NCI-H2196 treated with DMSO at 0.1 percent for 48 hours (cell line): ENCODE measurements around the gene BLVRA.
"Not testable (repeated sequence)": the region's sequence is repeated elsewhere in the genome, so short reads cannot be mapped to it uniquely, and the experiment has no call there.

Experiments
- DNase-seq: peaks from one replicate; lab custom pipeline; 2025; ENCODE audit not compliant: unreplicated experiment; lab: John Stamatoyannopoulos, UW

The BLVRA gene

DNA sequence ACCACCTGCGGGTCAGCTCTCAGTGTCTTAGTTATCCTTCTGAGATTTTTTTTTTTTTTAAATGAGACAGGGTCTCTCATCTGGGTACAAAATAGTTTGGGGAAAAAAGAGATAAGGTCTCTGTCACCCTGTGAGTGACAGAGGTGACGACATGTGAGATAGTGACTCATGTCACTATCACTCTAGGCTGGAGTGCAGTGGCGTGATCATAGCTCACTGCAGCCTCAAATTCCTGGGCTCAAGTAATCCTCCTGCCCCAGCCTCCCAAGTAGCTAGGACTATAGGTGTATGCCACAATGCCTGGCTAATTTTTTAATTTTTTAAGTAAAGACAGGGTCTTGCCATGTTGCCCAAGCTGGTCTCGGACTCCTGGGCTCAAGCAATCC is 10.4 kb downstream of the BLVRA start:
- no peak for DNase-seq

DNA sequence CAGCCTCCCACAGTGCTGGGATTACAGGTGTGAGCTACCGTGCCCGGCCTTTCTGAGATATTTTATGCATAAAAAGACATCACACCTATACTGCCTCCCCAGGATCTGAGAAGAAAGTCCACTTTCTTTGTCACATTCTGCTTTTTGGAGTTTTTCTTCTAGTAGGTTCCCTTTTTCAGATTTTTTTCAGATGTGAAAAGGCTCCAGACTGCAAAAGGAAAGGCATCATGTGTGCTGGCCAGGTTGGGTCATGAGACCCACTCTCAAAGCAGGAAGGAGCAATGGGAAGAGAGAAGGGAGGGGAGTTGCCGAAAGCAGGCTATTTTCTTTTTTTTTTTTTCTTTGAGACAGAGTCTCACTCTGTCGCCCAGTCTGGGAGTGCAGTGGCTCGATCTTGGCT is 10.8 kb downstream of the BLVRA start:
- no peak for DNase-seq

DNA sequence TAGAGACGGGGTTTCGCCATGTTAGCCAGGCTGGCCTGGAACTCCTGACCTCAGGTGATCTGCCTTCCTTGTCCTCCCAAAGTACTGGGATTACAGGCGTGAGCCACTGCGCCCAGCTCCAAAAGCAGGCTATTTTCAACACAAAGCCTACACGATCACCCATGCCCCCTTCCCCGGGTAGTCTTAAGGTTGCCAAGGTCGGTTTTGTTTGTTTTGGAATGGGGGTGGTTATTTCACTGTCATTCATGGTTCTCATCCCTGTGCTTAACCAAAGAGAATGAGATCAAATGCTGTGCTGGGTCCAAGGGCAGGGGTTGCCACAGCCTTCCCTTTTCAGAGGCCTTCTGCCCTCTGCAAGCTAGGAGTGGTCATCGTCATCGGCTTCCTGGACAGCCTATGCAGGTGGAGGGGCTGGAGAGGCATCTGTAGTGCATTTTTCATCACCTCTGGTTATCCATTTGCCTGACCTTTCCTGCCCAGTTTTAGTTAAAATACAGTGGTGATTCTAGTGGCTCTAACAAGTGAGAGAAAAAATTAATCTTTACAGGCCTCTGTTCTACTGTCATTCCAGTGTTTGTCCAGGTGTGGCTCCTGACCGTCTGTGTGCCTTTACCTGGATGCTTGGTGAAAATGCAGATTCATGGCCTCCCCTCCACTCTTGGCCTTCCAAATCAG is 11.4 kb downstream of the BLVRA start:
- DNase-seq = no peak

DNA sequence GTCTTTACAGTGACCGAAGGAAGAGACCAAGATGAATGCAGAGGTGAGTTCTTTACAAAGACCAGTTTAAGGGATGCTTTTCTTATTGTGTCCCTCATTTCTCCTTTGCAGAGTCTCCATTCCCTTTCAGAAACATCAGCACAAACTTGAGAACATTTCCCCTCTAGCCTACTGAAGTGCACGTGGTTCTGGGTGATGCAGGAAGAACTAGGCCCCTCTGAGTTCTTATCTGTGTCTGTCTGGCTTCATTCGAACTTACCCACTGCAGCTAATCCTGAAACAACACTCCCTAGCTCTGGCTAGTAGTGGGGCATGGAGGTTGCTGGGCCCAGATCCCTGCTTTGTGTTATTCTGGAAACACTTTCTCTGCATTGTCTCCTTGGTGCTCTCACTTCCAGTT is 12.6 kb downstream of the BLVRA start:
- DNase-seq = no peak

DNA sequence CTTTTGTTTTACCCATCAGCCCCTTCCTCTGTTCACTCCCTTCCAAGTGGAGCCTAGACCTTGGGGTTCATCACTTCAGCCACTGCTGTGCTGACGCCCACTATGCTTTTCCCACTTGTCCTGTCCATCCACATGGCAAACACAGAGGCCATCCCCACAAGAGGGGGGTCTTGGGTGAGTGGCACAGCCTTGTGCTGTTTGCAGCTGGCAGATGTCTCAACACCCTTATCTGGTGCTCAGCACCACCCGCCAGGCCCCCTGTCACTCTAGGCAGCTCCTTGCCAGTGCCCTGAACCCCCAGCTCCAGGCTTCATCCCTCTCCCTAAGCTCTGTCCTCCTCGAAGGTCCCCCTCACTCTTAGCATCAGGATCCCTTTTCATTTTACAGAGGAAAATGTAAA is 13.1 kb downstream of the BLVRA start:
- no peak for DNase-seq

DNA sequence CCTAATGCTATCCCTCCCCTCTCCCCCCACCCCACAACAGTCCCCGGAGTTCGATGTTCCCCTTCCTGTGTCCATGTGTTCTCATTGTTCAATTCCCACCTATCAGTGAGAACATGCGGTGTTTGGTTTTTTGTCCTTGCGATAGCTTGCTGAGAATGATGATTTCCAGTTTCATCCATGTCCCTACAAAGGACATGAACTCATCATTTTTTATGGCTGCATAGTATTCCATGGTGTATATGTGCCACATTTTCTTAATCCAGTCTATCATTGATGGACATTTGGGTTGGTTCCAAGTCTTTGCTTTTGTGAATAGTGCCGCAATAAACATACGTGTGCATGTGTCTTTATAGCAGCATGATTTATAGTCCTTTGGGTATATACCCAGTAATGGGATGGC is 14.8 kb downstream of the BLVRA start:
- DNase-seq = not testable (repeated sequence)

DNA sequence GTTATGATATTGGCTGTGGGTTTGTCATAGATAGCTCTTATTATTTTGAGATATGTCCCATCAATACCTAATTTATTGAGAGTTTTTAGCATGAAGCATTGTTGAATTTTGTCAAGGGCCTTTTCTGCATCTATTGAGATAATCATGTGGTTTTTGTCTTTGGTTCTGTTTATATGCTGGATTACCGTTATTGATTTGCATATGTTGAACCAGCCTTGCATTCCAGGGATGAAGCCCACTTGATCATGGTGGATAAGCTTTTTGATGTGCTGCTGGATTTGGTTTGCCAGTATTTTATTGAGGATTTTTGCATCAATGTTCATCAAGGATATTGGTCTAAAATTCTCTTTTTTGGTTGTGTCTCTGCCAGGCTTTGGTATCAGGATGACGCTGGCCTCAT is 16.8 kb downstream of the BLVRA start:
- DNase-seq = not testable (repeated sequence)

DNA sequence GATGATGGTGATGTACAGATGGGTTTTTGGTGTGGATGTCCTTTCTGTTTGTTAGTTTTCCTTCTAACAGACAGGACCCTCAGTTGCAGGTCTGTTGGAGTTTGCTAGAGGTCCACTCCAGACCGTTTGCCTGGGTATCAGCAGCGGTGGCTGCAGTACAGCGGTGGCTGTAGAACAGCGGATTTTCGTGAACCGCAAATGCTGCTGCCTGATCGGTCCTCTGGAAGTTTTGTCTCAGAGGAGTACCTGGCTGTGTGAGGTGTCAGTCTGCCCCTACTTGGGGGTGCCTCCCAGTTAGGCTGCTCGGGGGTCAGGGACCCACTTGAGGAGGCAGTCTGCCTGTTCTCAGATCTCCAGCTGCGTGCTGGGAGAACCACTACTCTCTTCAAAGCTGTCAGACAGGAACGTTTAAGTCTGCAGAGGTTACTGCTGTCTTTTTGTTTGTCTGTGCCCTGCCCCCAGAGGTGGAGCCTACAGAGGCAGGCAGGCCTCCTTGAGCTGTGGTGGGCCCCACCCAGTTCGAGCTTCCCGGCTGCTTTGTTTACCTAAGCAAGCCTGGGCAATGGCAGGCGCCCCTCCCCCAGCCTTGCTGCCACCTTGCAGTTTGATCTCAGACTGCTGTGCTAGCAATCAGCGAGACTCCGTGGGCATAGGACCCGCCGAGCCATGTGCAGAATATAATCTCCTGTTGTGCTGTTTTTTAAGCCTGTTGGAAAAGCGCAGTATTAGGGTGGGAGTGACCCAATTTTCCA is 20.0 kb downstream of the BLVRA start:
- DNase-seq = not testable (repeated sequence)

DNA sequence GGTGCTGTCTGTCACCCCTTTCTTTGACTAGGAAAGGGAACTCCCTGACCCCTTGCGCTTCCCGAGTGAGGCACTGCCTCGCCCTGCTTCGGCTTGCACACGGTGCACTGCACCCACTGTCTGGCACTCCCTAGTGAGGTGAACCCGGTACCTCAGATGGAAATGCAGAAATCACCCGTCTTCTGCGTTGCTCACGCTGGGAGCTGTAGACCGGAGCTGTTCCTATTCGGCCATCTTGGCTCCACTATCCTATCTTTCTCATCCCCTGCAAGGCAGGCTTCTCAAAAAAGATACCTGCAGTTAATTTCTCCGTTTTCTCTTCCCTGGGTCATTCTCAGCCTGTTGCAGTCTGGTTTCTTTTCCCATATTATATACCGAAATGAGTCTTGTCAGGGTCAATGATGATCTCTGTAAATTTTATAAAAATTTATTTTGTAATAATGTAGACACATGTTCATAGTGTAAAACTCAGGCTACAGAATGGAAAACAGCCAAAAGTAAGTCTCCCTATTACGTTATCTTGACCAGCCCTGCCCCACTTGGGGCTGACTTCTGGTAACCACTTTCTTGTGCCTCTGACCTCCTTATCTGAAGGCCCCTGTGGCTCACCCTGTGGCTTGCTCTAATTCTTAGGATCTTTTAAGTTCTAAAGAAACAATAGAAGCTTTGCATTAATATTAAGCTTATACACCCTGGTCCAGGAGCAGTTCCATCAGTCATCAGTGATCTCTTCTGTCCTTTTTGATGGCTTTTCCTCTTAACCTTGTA is 20.7 kb downstream of the BLVRA start:
- DNase-seq = no peak

DNA sequence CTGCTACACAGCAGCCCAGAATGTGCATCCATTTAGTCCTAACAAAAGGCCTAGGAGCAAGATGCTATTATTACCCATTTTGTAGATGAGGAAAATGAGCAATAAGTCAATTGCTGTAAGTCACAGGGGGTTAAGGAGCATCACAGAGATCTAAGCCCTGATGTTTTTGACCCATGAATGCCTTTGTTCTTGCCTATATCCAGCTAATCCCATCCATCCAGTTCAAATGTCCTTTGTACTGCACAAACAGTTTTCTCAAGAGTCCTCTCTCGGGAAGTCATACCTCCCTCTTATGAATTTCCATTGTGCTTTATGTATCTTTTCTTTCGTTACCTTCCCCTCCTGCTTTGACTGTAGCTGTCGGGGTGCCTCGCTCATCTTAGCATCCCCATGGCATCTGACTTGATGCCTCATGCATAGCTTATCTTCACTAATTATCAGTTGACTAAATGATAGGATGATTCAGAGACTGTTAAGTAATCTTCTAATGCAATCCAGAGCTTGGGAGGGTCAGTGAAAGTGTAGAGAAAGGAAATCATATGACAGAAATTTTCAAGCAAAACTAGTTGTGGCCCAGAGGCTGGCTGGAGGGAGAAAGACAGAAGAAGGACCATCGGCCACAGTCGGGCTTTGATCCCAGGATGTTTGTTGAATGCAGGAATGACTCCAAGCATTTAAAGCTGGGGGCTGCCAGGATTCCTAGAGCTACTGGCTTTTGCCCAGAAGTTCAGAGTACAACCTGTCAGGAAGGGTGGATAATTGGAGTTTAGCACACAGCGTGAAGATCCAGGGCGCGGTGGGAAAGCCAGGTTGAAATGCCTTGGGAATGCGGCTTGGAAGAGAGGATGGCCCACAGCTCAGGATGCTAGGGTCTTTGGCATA is 23.5 kb downstream of the BLVRA start:
- DNase-seq = no peak

DNA sequence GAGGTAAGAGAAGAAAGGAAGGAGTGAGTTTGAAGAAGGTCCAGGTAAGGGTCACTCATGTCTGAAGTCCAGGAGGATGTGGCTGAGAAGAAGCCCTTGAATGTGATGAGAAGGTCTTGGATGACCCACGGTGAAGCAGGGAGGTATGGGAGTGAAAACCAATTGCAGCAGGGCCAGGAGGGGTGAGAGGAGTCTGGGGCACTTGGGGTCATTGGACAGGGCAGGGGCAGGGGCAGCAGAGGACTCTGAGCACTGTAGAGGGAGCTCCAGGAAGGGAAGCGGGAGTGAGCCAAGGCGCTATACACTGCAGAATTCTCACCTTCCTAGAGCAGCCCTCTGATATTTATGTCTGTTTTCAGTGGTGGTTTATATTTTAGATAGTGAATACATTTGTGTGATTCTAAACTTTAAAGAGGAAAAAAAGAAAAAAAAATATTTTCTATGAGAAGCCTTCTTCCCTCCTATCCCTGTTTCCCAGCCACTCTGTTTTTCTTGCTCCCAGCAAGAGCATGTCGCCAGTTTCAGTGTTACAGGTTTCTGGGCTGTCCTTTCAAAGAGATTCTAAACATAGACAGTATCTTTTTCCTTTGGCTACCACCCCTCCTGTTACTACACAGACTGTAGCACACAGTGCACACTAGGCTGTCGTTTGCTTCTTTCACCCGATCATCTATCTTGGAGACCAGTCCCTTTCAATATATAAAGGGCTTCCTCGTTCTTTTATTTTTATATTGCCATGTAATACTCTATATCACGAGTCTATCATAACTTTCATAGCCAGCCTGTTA is 24.5 kb downstream of the BLVRA start:
- DNase-seq = no peak

DNA sequence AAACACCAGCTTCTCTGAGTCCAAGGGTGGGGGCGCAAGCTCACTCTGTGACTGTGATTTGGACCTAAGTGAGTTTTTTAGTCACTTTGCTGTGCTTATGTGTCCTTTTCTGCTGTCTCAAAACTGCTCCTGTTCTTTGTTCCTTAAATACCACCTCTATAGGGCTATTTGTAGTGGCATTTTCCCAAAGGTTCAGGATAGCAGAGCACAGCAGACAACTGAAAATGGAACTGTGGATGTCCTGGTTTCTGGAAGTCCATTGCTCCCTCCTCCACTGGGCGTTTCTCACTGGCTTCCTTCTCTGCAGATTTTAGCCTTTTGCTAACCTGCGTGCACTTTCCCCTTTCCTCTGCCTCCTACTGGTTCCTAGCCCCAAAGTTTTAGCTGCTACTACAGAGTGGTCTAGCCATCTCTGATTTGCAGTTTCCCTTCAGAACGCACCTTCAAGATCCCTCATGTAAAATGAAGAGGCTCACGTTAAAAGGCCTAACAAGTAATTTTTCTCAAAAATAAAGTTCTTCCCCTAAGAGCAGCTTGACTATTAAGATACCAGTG is 25.6 kb downstream of the BLVRA start:
- no peak for DNase-seq

DNA sequence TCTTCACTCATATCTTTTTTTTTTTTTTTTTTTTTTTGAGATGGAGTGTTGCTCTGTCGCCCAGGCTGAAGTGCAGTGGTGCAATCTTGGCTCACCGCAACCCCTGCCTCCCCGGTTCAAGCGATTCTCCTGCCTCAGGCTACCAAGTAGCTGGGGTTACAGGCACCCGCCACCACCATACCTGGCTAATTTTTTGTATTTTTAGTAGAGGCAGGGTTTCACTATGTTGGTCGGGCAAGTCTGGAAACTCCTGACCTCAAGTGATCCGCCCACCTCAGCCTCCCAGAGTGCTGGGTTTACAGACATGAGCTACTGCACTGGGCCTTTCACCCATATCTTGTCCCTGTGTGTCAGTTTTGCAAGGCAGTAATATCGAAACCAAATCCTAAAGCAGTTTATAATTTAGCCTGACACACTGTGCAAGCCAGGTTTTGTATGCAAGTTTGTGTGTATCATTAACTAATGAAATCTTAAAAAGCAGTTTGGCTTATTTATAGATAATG is 26.2 kb downstream of the BLVRA start:
- DNase-seq = not testable (repeated sequence)

DNA sequence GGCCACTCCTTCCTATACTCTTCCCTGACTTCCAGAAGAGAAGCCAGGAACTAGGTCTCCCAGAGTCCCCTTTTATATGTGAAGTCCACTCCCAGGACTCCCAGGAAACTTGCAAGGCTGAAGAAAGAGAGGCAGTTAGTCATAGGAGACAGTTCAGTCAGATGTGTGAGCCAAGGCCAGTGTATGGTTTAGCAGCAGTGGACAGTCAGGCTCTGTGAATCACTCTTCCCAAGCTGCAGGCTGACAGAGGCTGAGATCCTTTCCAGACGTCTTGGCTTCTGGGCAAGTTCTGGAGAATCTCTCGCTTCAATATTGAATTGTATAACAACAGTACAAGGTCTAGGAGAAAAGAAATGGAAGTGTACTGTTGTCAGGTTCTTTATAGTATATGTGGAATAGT is 26.9 kb downstream of the BLVRA start:
- DNase-seq = no peak

DNA sequence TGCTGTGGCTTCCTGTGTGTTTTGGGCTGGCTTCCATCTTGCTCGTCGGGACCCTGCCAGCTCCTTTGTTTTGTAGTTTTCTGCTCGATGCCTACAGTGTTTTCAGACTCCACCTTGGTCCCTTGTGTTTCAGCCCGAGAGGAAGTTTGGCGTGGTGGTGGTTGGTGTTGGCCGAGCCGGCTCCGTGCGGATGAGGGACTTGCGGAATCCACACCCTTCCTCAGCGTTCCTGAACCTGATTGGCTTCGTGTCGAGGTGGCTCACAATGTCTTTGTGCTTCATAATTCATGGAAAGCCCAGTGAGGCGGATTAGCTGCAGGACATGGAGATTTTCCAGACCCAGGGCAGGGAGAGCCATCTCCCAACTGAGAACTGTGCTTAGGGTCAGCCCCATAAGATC is 29.3 kb downstream of the BLVRA start:
- no peak for DNase-seq

DNA sequence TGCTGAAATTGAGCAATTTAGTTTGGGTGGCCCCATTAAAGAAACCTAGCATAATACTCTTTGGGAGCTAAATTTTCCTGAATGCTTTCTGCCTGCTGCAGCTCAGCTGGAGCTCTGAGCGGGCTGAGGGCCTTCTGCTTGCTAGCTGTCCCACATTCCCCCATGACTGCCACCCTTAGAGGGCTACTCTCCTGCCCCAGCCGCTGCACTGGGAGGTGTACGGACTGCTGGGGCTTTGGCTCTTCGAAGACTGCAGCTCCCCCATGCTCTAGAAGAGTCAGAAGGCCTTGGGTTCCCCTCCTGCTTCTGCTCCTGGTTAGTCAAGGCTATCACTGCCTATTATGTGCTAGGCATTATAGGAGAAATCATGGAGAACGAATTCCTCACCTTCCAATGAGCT is 31.5 kb downstream of the BLVRA start:
- DNase-seq = no peak

DNA sequence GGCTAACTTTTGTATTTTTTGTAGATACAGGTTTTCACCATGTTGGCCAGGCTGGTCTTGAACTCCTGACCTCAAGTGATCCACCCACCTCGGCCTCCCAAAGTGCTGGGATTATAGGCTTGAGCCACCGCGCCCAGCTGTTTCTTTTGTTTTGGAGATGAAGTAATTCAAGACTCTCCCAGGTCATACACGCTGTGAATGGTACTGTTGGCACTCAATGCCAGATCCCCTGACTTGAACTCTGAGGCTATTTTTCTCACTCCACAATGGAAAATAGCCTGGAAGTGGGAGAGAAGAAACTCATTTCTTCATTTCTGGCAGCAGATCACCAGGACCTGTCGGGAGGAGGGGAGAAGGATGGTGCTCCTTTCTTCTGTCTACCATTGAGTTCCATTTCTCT is 32.4 kb downstream of the BLVRA start:
- no peak for DNase-seq

DNA sequence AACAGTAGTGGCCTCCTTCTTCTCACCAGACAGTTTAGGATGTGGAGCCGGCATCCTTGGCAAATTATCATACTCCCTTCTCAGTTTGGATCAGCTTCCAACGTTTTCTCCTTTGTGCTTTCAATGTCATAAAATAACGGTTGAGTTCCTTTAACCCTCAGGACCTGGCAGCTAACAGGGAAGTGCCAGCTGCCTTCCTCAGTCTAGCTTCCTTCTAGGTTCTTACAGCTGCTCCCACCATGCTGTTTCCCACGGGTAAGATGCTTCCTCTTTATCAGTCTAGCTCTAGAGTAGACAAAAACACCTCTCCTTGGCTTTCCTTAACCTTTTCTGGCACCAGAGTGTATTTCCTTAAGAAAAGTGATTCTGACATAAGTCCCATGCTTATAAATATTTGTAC is 33.2 kb downstream of the BLVRA start:
- no peak for DNase-seq

DNA sequence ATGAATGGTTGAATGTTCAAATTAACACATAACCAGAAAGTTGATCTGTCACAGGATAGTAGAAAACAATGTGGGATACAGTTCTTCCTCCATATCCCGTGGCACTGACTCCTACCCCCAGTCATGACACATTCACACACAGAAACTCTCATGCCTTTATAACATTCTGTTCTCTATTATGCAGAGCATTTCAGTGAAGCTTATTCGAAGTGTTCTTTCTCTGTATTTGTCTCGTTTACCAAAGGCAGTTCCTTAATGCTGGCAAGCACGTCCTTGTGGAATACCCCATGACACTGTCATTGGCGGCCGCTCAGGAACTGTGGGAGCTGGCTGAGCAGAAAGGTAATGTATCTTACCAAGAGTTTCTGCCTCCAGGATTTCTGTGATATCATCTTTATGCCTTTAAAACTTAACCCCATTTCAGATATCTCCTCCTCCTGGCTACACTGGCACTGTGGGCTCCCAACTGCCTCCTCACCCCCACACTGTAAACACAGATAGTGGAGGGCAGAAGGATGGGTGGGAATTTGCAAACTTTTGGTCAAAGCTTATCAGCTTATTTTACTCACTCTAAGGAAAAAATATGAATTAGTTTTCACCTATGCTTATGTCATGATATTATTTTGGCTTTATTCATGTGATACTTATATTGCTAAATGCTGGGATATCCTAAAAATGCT is 34.1 kb downstream of the BLVRA start:
- no peak for DNase-seq
